Activated naive CD8-positive, alpha-beta T cell treated with anti-CD3 and anti-CD28 coated beads for 36 hours (primary cell): ENCODE data around the gene TMC3. TPM values are rescaled to one million over a fixed set of nuclear protein-coding genes. Genes with fewer than 3 reads are reported as not detected.

Experiments used
- DNase-seq: peaks from one replicate; pipeline ENCODE4 v3.0.0; 2021
- H3K27ac Mint-ChIP-seq: one replicate; pipeline ENCODE4 v1.8.0; 2022; ENCODE audit warnings: mild to moderate bottlenecking, moderate library complexity, mixed read lengths
- H3K27me3 Mint-ChIP-seq: one replicate; pipeline ENCODE4 v1.8.0; 2022; ENCODE audit warnings: mild to moderate bottlenecking, mixed read lengths
- H3K36me3 Mint-ChIP-seq: one replicate; pipeline ENCODE4 v1.8.0; 2021; ENCODE audit warnings: mild to moderate bottlenecking, mixed read lengths
- H3K4me1 Mint-ChIP-seq: one replicate; pipeline ENCODE4 v1.8.0; 2021; ENCODE audit warnings: mixed read lengths
- H3K4me3 Mint-ChIP-seq: one replicate; pipeline ENCODE4 v1.8.0; 2022; ENCODE audit warnings: mild to moderate bottlenecking, moderate library complexity, mixed read lengths
- H3K9me3 Mint-ChIP-seq: one replicate; pipeline ENCODE4 v1.8.0; 2022; ENCODE audit warnings: mixed read lengths
- total RNA-seq, 2 experiments: library from RNA; stranded (reverse); gene quantifications; one replicate each; pipeline ENCODE4 v1.2.3, GENCODE V29; 2021

Gene TMC3
- total RNA-seq, 2 experiments from 2014 or later, result not detected

GRCh38 chr15:81296673-81297072 lies 77.3 kb downstream of the TMC3 start:
- Mint-ChIP-seq H3K27me3 (no peaks in the 10 kb centered on the region), H3K9me3 (no peaks in the 10 kb centered on the region), H3K27ac (peak overlapping the region; percentile 97), H3K4me3 (peak overlapping the region; percentile 98), H3K4me1 (peaks cover 63% of the 10 kb centered on the region), H3K36me3 (peaks cover 61% of the 10 kb centered on the region)
- DNase-seq, result peak; percentile 76

GRCh38 chr15:81296186-81296585 lies 77.8 kb downstream of the TMC3 start:
- Mint-ChIP-seq H3K4me1 (peaks cover 62% of the 10 kb centered on the region), H3K27ac (peak overlapping the region; percentile 97), H3K27me3 (no peaks in the 10 kb centered on the region), H3K9me3 (no peaks in the 10 kb centered on the region), H3K4me3 (peak overlapping the region; percentile 98), H3K36me3 (peaks cover 57% of the 10 kb centered on the region)
- no peak for DNase-seq

GRCh38 chr15:81295486-81296121 lies 78.4 kb downstream of the TMC3 start:
- peaks cover 61% of the 10 kb centered on the region for H3K4me1 Mint-ChIP-seq
- DNase-seq, result no peak
- H3K27ac Mint-ChIP-seq, result peak overlapping the region; percentile 97
- H3K27me3 Mint-ChIP-seq, result no peaks in the 10 kb centered on the region
- H3K9me3 Mint-ChIP-seq, result no peaks in the 10 kb centered on the region
- H3K36me3 Mint-ChIP-seq, result peaks cover 51% of the 10 kb centered on the region
- H3K4me3 Mint-ChIP-seq, result peak overlapping the region; percentile 98

- peaks cover 2% of the 10 kb centered on the region for H3K9me3 Mint-ChIP-seq
- peak overlapping the region; percentile 97 for H3K27ac Mint-ChIP-seq
- DNase-seq, result peak; percentile 34
- H3K36me3 Mint-ChIP-seq, result peaks cover 41% of the 10 kb centered on the region
- peak overlapping the region; percentile 98 for H3K4me3 Mint-ChIP-seq
- no peaks in the 10 kb centered on the region for H3K27me3 Mint-ChIP-seq
- peaks cover 68% of the 10 kb centered on the region for H3K4me1 Mint-ChIP-seq
Measured at GRCh38 chr15:81294516-81294880, 79.5 kb downstream of the TMC3 start.

DNA sequence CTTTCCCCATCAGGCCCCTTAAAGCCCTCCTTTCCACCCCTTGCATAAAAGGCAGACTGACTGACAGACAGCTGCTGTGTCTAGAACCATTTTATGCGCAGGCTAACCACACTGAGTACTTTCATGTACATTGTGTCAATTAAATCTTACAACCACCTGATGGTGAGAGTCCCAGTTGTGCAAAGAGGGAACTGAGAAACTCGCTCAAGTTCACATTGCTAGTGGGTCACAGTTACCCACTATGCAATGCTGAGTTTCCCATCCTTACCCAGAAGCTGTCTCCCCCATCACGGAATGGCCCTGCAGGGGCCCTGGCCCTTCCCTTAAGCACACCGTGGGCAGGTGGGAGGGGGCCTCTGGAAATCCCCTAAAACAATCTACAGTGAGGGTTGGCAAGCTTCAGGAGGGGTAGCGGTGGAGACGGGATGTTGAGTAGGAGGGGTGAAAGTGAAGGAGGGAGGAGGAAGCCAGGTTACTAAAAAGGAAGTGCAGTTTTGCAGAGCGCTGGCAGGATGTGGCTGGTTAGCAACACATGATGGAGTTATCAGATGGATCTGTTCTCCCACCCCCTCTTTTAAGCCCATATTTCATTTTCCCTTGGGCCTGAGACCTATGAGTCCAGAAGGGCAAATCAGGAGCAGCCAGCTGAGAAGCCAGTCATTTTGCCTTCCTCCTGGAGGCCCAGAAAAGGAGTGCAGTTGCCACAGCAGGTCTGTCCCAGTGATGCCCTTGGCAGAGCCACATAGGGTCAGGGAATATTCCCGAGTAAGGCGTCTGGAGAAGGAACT lies 80.1 kb downstream of the TMC3 start:
- H3K36me3 Mint-ChIP-seq, result peaks cover 40% of the 10 kb centered on the region
- H3K4me1 Mint-ChIP-seq, result peaks cover 72% of the 10 kb centered on the region
- H3K27me3 Mint-ChIP-seq, result no peaks in the 10 kb centered on the region
- peaks cover 4% of the 10 kb centered on the region for H3K9me3 Mint-ChIP-seq
- peak overlapping the region; percentile 98 for H3K4me3 Mint-ChIP-seq
- DNase-seq, result peak; percentile 83
- H3K27ac Mint-ChIP-seq, result peak overlapping the region; percentile 97

DNA sequence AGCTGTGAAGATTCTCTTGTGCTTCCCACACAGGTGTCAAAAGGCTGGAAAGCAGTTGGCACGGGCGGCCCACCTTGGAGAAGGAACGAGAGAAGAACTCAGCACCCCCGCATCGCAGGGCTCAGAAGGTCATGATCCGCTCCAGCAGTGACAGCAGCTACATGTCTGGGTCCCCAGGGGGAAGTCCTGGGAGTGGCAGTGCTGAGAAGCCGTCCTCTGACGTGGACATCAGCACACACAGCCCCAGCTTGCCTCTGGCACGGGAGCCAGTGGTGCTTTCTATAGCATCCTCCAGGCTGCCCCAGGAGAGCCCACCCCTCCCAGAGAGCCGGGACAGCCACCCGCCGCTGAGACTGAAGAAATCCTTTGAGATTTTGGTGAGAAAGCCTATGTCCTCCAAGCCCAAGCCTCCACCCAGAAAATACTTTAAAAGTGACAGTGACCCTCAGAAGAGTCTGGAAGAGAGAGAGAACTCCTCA lies 81.5 kb downstream of the TMC3 start:
- H3K27ac Mint-ChIP-seq, result peak overlapping the region; percentile 97
- H3K27me3 Mint-ChIP-seq, result no peaks in the 10 kb centered on the region
- H3K9me3 Mint-ChIP-seq, result peaks cover 13% of the 10 kb centered on the region
- H3K4me3 Mint-ChIP-seq, result peak overlapping the region; percentile 98
- peaks cover 38% of the 10 kb centered on the region for H3K36me3 Mint-ChIP-seq
- peaks cover 81% of the 10 kb centered on the region for H3K4me1 Mint-ChIP-seq
- peak; percentile 70 for DNase-seq

GRCh38 chr15:81291916-81292522 lies 82.0 kb downstream of the TMC3 start:
- peaks cover 85% of the 10 kb centered on the region for H3K4me1 Mint-ChIP-seq
- peak overlapping the region; percentile 98 for H3K4me3 Mint-ChIP-seq
- H3K9me3 Mint-ChIP-seq, result peaks cover 16% of the 10 kb centered on the region
- H3K36me3 Mint-ChIP-seq, result peaks cover 36% of the 10 kb centered on the region
- no peak for DNase-seq
- H3K27ac Mint-ChIP-seq, result peak overlapping the region; percentile 97
- no peaks in the 10 kb centered on the region for H3K27me3 Mint-ChIP-seq

GRCh38 chr15:81289910-81290309 lies 84.1 kb downstream of the TMC3 start:
- Mint-ChIP-seq H3K36me3 (peaks cover 44% of the 10 kb centered on the region), H3K27ac (peak overlapping the region; percentile 16), H3K27me3 (no peaks in the 10 kb centered on the region), H3K9me3 (peaks cover 23% of the 10 kb centered on the region), H3K4me3 (peak overlapping the region; percentile 0), H3K4me1 (peaks cover 89% of the 10 kb centered on the region)
- no peak for DNase-seq

- Mint-ChIP-seq H3K27ac (peak overlapping the region; percentile 63), H3K4me1 (peaks cover 84% of the 10 kb centered on the region), H3K27me3 (no peaks in the 10 kb centered on the region), H3K9me3 (peaks cover 23% of the 10 kb centered on the region), H3K4me3 (no peak overlapping the region), H3K36me3 (peaks cover 46% of the 10 kb centered on the region)
- DNase-seq, result no peak
Measured at GRCh38 chr15:81288616-81289015, 85.4 kb downstream of the TMC3 start.

- Mint-ChIP-seq H3K27ac (peak overlapping the region; percentile 87), H3K4me3 (no peak overlapping the region), H3K36me3 (peaks cover 46% of the 10 kb centered on the region), H3K4me1 (peaks cover 80% of the 10 kb centered on the region), H3K27me3 (no peaks in the 10 kb centered on the region), H3K9me3 (peaks cover 23% of the 10 kb centered on the region)
- DNase-seq, result no peak
Measured at GRCh38 chr15:81288040-81288439, 86.0 kb downstream of the TMC3 start.

- no peaks in the 10 kb centered on the region for H3K27me3 Mint-ChIP-seq
- peak overlapping the region; percentile 87 for H3K27ac Mint-ChIP-seq
- peak overlapping the region; percentile 73 for H3K4me3 Mint-ChIP-seq
- DNase-seq, result no peak
- H3K4me1 Mint-ChIP-seq, result peaks cover 72% of the 10 kb centered on the region
- H3K9me3 Mint-ChIP-seq, result peaks cover 23% of the 10 kb centered on the region
- peaks cover 46% of the 10 kb centered on the region for H3K36me3 Mint-ChIP-seq
Measured at GRCh38 chr15:81286621-81287121, 87.3 kb downstream of the TMC3 start.

DNA sequence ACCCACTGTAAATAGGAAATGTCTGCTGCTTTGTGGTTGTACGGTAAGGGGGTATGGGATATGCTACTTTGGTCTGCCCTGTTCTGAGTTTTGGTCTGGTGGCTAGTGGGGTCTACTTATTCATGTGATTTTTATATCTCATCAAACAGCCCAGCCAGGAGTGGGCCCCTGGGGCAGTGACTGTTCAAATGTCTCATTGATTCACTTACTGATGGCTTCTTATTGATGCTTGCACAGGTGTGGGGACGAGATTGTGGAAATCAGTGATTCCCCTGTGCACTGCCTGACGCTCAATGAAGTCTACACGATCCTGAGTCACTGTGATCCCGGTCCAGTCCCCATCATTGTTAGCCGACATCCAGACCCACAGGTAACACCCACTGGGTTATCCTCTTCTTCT lies 88.6 kb downstream of the TMC3 start:
- H3K36me3 Mint-ChIP-seq, result peaks cover 46% of the 10 kb centered on the region
- DNase-seq, result no peak
- peak overlapping the region; percentile 87 for H3K27ac Mint-ChIP-seq
- H3K4me3 Mint-ChIP-seq, result peak overlapping the region; percentile 73
- H3K4me1 Mint-ChIP-seq, result peaks cover 71% of the 10 kb centered on the region
- H3K27me3 Mint-ChIP-seq, result no peaks in the 10 kb centered on the region
- peaks cover 23% of the 10 kb centered on the region for H3K9me3 Mint-ChIP-seq

GRCh38 chr15:81284256-81285031 lies 89.6 kb downstream of the TMC3 start:
- Mint-ChIP-seq H3K27me3 (no peaks in the 10 kb centered on the region), H3K36me3 (peaks cover 45% of the 10 kb centered on the region), H3K4me1 (peaks cover 71% of the 10 kb centered on the region), H3K27ac (peak overlapping the region; percentile 87), H3K9me3 (peaks cover 20% of the 10 kb centered on the region), H3K4me3 (peak overlapping the region; percentile 2)
- DNase-seq, result no peak

DNA sequence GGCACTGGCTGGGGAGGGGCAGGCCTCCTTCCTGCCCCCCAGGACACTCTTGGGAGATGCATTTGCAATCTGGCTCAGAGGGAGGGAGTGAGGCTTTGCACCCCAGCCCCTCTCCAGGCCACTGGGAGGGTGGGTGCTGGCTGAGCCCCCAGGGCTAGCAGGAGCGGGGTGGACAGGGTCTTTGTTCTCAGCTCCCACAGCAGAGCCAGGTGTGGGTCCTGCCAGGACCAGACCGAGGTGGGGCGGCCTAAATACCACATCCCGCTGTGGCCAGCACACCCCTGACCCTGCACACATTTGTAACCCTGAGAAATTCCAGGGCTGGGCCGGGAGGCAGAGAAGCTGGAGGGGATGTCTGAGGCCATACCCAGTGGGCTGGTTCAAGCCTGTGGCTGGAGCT lies 91.1 kb downstream of the TMC3 start:
- Mint-ChIP-seq H3K36me3 (peaks cover 42% of the 10 kb centered on the region), H3K27ac (no peak overlapping the region), H3K4me1 (peaks cover 69% of the 10 kb centered on the region), H3K4me3 (no peak overlapping the region), H3K9me3 (peaks cover 22% of the 10 kb centered on the region), H3K27me3 (no peaks in the 10 kb centered on the region)
- no peak for DNase-seq

- DNase-seq, result no peak
- Mint-ChIP-seq H3K4me1 (peaks cover 66% of the 10 kb centered on the region), H3K36me3 (peaks cover 41% of the 10 kb centered on the region), H3K9me3 (peaks cover 20% of the 10 kb centered on the region), H3K27ac (no peak overlapping the region), H3K27me3 (no peaks in the 10 kb centered on the region), H3K4me3 (no peak overlapping the region)
Measured at GRCh38 chr15:81282606-81282895, 91.5 kb downstream of the TMC3 start.
